HuH-7 (cell line): ENCODE data around the gene PEAR1.

Experiments used
- DNase-seq: peaks from one replicate; pipeline ENCODE4 v3.0.0; 2011; ENCODE audit warnings: low spot score

The PEAR1 gene

DNA sequence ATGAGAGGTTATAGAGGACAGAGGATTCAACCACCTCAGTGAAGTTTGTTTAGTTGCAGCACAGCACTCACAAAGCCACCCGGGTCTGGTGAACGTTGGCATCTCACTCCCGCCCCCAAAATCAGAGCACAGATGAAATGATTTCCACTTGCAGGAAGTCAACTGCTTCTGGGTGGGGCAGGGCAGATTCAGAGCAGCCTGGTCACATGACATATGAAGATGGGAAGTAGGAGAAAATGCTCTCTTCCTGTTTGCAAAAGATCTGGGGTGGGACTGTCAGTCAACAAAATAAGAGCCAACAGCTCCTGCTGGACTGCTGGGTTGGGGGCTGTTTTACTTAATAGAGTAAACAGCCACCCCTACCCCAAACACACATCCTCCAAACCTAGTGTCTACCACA is 70.1 kb downstream of the PEAR1 start:
- DNase-seq: no peak

DNA sequence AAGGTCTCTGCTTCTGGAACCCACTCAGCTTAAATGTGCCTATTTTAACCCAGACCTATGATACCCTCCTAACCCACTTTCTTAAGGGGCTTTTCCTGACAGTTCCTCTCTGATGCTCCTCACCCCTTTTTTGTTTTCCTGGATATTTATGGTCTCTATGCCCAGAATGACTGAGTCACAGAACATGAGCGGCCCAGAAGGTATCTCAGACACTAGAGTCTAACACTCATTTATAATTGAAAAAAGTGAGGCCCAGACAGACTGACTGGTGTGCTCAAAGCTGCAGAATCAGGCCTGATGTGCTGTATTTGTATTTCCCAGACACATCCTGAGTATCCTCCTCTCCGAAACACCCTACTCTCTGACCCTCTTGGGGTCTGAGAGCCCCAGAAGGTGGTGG is 70.9 kb downstream of the PEAR1 start:
- no peak for DNase-seq
